ENCODE measurements around the gene MMP17.

DNA sequence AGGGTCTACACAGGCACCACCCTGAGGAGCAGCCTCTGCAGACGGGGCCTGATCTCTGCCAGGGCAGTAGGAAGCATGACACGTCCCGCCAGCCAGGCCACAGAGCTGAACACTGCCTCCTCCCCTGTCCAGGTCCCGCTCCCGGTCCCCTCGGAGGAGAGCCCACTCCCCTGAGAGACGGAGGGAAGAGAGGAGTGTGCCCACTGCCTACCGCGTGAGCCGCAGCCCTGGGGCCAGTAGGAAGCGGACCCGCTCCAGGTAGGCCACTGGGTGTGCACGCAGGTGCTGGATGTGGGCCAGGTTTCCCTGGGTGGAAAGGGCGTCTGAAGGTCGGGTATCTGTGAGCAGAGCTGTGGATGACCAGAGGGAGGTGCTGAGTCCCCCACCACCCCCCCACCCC lies 41.9 kb upstream of the MMP17 start:
- TF ChIP-seq FOXP2 (optimal IDR thresholded peaks at IDR 0.05; ENCODE audit: borderline replicate concordance, extremely low read depth, extremely low read length, insufficient read depth): no peak
- no peak for TF ChIP-seq SIN3A (IDR thresholded peaks at IDR 0.05; ENCODE audit: borderline replicate concordance, insufficient read depth, low read length)
- no peak for TF ChIP-seq REST (IDR thresholded peaks at IDR 0.05; ENCODE audit: insufficient read depth in 1 of 2, low read depth in 2 of 2, low read length in 2 of 2)
- no peak for TF ChIP-seq POLR2AphosphoS5 (IDR thresholded peaks at IDR 0.05; ENCODE audit: low read depth, low read length)

All from PFSK-1 (cell line).